NCI-H187 (cell line): ENCODE data around the gene PWP2.
"Not testable (repeated sequence)": the region's sequence is repeated elsewhere in the genome, so short reads cannot be mapped to it uniquely, and the experiment has no call there.

Experiments used
- DNase-seq, 2 experiments: peaks; one replicate each; lab custom pipeline; 2025; lab: John Stamatoyannopoulos, UW

The PWP2 gene

GRCh38 chr21:44138039-44138438, 30.8 kb downstream of the PWP2 start:
- not testable (repeated sequence) for DNase-seq

- DNase-seq = not testable (repeated sequence)
Observed at GRCh38 chr21:44139787-44140551, 32.8 kb downstream of the PWP2 start.

GRCh38 chr21:44140552-44140932, 33.3 kb downstream of the PWP2 start:
- DNase-seq = not testable (repeated sequence)

GRCh38 chr21:44142470-44142869, 35.3 kb downstream of the PWP2 start:
- not testable (repeated sequence) for DNase-seq

GRCh38 chr21:44143380-44143779, 36.2 kb downstream of the PWP2 start:
- DNase-seq = not testable (repeated sequence)

- DNase-seq = not testable (repeated sequence)
Observed at GRCh38 chr21:44143996-44144395, 36.8 kb downstream of the PWP2 start.

- DNase-seq = not testable (repeated sequence)
Observed at GRCh38 chr21:44144784-44145602, 37.8 kb downstream of the PWP2 start.

- DNase-seq = not testable (repeated sequence)
Observed at GRCh38 chr21:44145616-44146015, 38.4 kb downstream of the PWP2 start.

GRCh38 chr21:44147108-44147507, 39.9 kb downstream of the PWP2 start:
- not testable (repeated sequence) for DNase-seq

- not testable (repeated sequence) for DNase-seq
Observed at GRCh38 chr21:44150255-44150654, 43.1 kb downstream of the PWP2 start.

GRCh38 chr21:44153214-44153888, 46.2 kb downstream of the PWP2 start:
- DNase-seq = not testable (repeated sequence)

- DNase-seq = not testable (repeated sequence)
Observed at GRCh38 chr21:44153889-44154228, 46.7 kb downstream of the PWP2 start.

- DNase-seq = not testable (repeated sequence)
Observed at GRCh38 chr21:44154816-44155230, 47.6 kb downstream of the PWP2 start.

- DNase-seq = not testable (repeated sequence)
Observed at GRCh38 chr21:44155231-44155993, 48.2 kb downstream of the PWP2 start.

- DNase-seq = not testable (repeated sequence)
Observed at GRCh38 chr21:44155994-44156380, 48.8 kb downstream of the PWP2 start.

- not testable (repeated sequence) for DNase-seq
Observed at GRCh38 chr21:44157439-44158081, 50.4 kb downstream of the PWP2 start.

GRCh38 chr21:44158082-44158468, 50.9 kb downstream of the PWP2 start:
- DNase-seq = not testable (repeated sequence)

GRCh38 chr21:44159349-44160297, 52.4 kb downstream of the PWP2 start:
- DNase-seq = not testable (repeated sequence)

GRCh38 chr21:44160298-44160672, 53.1 kb downstream of the PWP2 start:
- not testable (repeated sequence) for DNase-seq

- DNase-seq = not testable (repeated sequence)
Observed at GRCh38 chr21:44160821-44161220, 53.6 kb downstream of the PWP2 start.
